D721Med (cell line): ENCODE data around the gene MGME1.
A peak's percentile ranks its signal among the peaks of the same experiment; 100 is the strongest.

ENCODE experiments used
- DNase-seq: peaks from one replicate; pipeline ENCODE4 v3.0.0; 2011; ENCODE audit warnings: low spot score; ENCODE audit not compliant: insufficient read length
- FAIRE-seq: peaks from 2 replicates; lab custom pipeline; 2011; peaks lifted over from hg19 to GRCh38; lab: Jason Lieb, UNC
- CTCF ChIP-seq: IDR thresholded peaks from 2 replicates; pipeline ENCODE4 v1.5.1; 2012; ENCODE audit warnings: mild to moderate bottlenecking, control low read depth; ENCODE audit not compliant: insufficient read depth; ENCODE audit errors: missing control alignments

MGME1 gene

GRCh38 chr20:17935761-17936160, 33.1 kb upstream of the MGME1 start:
- TF ChIP-seq CTCF, result no peak
- FAIRE-seq (no peak), DNase-seq (no peak)

- DNase-seq (no peak), FAIRE-seq (no peak)
- TF ChIP-seq CTCF, result no peak
These were observed 32.5 kb upstream of the MGME1 start for GRCh38 chr20:17936286-17936760.

GRCh38 chr20:17936761-17937732, 31.8 kb upstream of the MGME1 start:
- DNase-seq (no peak), FAIRE-seq (no peak)
- TF ChIP-seq CTCF, result no peak

GRCh38 chr20:17938871-17939619, 29.8 kb upstream of the MGME1 start:
- no peak for FAIRE-seq
- DNase-seq, result peak; percentile 42
- peak; percentile 88 for TF ChIP-seq CTCF

- no peak for TF ChIP-seq CTCF
- FAIRE-seq, result no peak
These were observed 29.1 kb upstream of the MGME1 start for GRCh38 chr20:17939622-17940223.

GRCh38 chr20:17940224-17940971, 28.4 kb upstream of the MGME1 start:
- no peak for FAIRE-seq

More at GRCh38 chr20:17939622-17940223, 29.1 kb upstream of the MGME1 start:
- no peak for DNase-seq

More at GRCh38 chr20:17940224-17940971, 28.4 kb upstream of the MGME1 start:
- DNase-seq, result no peak
- no peak for TF ChIP-seq CTCF
